ENCODE results near the gene STX10. TPM values are rescaled to one million over a fixed set of nuclear protein-coding genes. Genes with fewer than 3 reads are reported as not detected.

STX10 gene
- total and polyA plus RNA-seq, 9 of the 15 experiments (the other 6 are each of a cell fraction or from before 2014, with no cell fraction given), result 0.51 to 66.3 (median 31.0) TPM

- TF ChIP-seq RBM22 (IDR thresholded peaks at IDR 0.05; ENCODE audit: low read depth, low read length, poor library complexity, severe bottlenecking), result peak; percentile 77
- TF ChIP-seq FOSL1 (tag; conservative IDR thresholded peaks at IDR 0.05), result peak; percentile 73
- TF ChIP-seq RHOXF2B (CRISPR knock-in tag; conservative IDR thresholded peaks at IDR 0.05), result no peak
- peak; percentile 85 for TF ChIP-seq GATAD2B (IDR thresholded peaks at IDR 0.05; ENCODE audit: borderline replicate concordance)
- TF ChIP-seq MYNN (IDR thresholded peaks at IDR 0.05), result peak; percentile 81; the same call in 1 of the 2 replicates
- no peak for TF ChIP-seq MYNN (CRISPR knock-in tag; IDR thresholded peaks at IDR 0.05)
- no peak for TF ChIP-seq ZNF57 (CRISPR knock-in tag; IDR thresholded peaks at IDR 0.05)
- no peak for TF ChIP-seq MED1 (CRISPR knock-in tag; IDR thresholded peaks at IDR 0.05; ENCODE audit: borderline replicate concordance)
- TF ChIP-seq SAP30 (IDR thresholded peaks at IDR 0.05; ENCODE audit: borderline replicate concordance, insufficient read depth, low read depth, low read length, poor library complexity, severe bottlenecking), result no peak
- TF ChIP-seq GATAD2A (IDR thresholded peaks at IDR 0.05), result peak; percentile 62; the same call in 1 of the 2 replicates
- no peak for TF ChIP-seq CBX2 (IDR thresholded peaks at IDR 0.05; ENCODE audit: insufficient read depth, low read length, poor library complexity, severe bottlenecking)
- TF ChIP-seq TAF1 (IDR thresholded peaks at IDR 0.05; ENCODE audit: control insufficient read depth, extremely low read depth, insufficient read depth, low read length, severe bottlenecking), result peak; percentile 78
- TF ChIP-seq JUNB (CRISPR knock-in tag; conservative IDR thresholded peaks at IDR 0.05), result no peak
- peak; percentile 89 for TF ChIP-seq ZBTB26 (CRISPR knock-in tag; IDR thresholded peaks at IDR 0.05)
- TF ChIP-seq ZNF407 (IDR thresholded peaks at IDR 0.05; ENCODE audit: low read depth), result no peak
- TF ChIP-seq ZSCAN32 (CRISPR knock-in tag; IDR thresholded peaks at IDR 0.05), result no peak
- TF ChIP-seq VEZF1 (CRISPR knock-in tag; IDR thresholded peaks at IDR 0.05), result peak; percentile 97
These were observed 47.3 kb downstream of the STX10 start, which contains the start of gene LYL1 (continued) for GRCh38 chr19:13102666-13103580.

Data from K562 (cell line).